ENCODE measurements around the gene SMARCA2. TPM values are rescaled to one million over a fixed set of nuclear protein-coding genes. Genes with fewer than 3 reads are reported as not detected.

The SMARCA2 gene
- total RNA-seq, 1 donor from 2014 or later, result 191 TPM

- intact Hi-C loops (cut with micrococcal nuclease), result no loop called here
These were observed 146.5 kb downstream of the SMARCA2 start for GRCh38 chr9:2161661-2162060.

- intact Hi-C loops (cut with micrococcal nuclease), result no loop called here
These were observed 148.2 kb downstream of the SMARCA2 start for GRCh38 chr9:2163231-2163885.

- intact Hi-C loops (cut with micrococcal nuclease), result no loop called here
These were observed 149.1 kb downstream of the SMARCA2 start for GRCh38 chr9:2164268-2164667.

- intact Hi-C loops (cut with micrococcal nuclease), result loop anchor here (5.0 kb wide), 1 partner anchor 359 kb away; no protein-coding TSS in a partner anchor
These were observed 151.1 kb downstream of the SMARCA2 start for GRCh38 chr9:2166203-2166602.

GRCh38 chr9:2169035-2169434 is 153.9 kb downstream of the SMARCA2 start:
- intact Hi-C loops (cut with micrococcal nuclease), result loop anchor here (5.0 kb wide), 1 partner anchor 362 kb away; no protein-coding TSS in a partner anchor

GRCh38 chr9:2170722-2171121 is 155.6 kb downstream of the SMARCA2 start:
- intact Hi-C loops (cut with micrococcal nuclease), result no loop called here

GRCh38 chr9:2173170-2173569 is 158.0 kb downstream of the SMARCA2 start:
- intact Hi-C loops (cut with micrococcal nuclease), result no loop called here

- intact Hi-C loops (cut with micrococcal nuclease), result no loop called here
These were observed 158.7 kb downstream of the SMARCA2 start for GRCh38 chr9:2173861-2174260.

GRCh38 chr9:2174306-2174705 is 159.2 kb downstream of the SMARCA2 start:
- intact Hi-C loops (cut with micrococcal nuclease), result no loop called here

- intact Hi-C loops (cut with micrococcal nuclease), result no loop called here
These were observed 159.8 kb downstream of the SMARCA2 start for GRCh38 chr9:2174911-2175310.

- intact Hi-C loops (cut with micrococcal nuclease), result no loop called here
These were observed 162.0 kb downstream of the SMARCA2 start for GRCh38 chr9:2177121-2177520.

GRCh38 chr9:2178034-2178734 is 163.0 kb downstream of the SMARCA2 start:
- intact Hi-C loops (cut with micrococcal nuclease), result loop anchor here (2.0 kb wide), 1 partner anchor 45 kb away; no protein-coding TSS in a partner anchor

- intact Hi-C loops (cut with micrococcal nuclease), result loop anchor here (2.0 kb wide), 1 partner anchor 47 kb away; no protein-coding TSS in a partner anchor
These were observed 164.4 kb downstream of the SMARCA2 start for GRCh38 chr9:2179567-2179966.

GRCh38 chr9:2180154-2180553 is 165.0 kb downstream of the SMARCA2 start:
- intact Hi-C loops (cut with micrococcal nuclease), result no loop called here

- intact Hi-C loops (cut with micrococcal nuclease), result no loop called here
These were observed 165.6 kb downstream of the SMARCA2 start for GRCh38 chr9:2180704-2181103.

- intact Hi-C loops (cut with micrococcal nuclease), result no loop called here
These were observed 166.6 kb downstream of the SMARCA2 start for GRCh38 chr9:2181792-2182191.

- intact Hi-C loops (cut with micrococcal nuclease), result no loop called here
These were observed 175.9 kb downstream of the SMARCA2 start for GRCh38 chr9:2190939-2191608.

GRCh38 chr9:2191609-2191972 is 176.4 kb downstream of the SMARCA2 start:
- intact Hi-C loops (cut with micrococcal nuclease), result no loop called here

GRCh38 chr9:2192356-2192979 is 177.3 kb downstream of the SMARCA2 start:
- intact Hi-C loops (cut with micrococcal nuclease), result no loop called here

GRCh38 chr9:2193552-2193951 is 178.4 kb downstream of the SMARCA2 start:
- intact Hi-C loops (cut with micrococcal nuclease), result no loop called here

GRCh38 chr9:2195211-2195610 is 180.1 kb downstream of the SMARCA2 start:
- intact Hi-C loops (cut with micrococcal nuclease), result no loop called here

GRCh38 chr9:2196757-2197156 is 181.6 kb downstream of the SMARCA2 start:
- intact Hi-C loops (cut with micrococcal nuclease), result no loop called here

All from T-helper 2 cell treated with Interferon-gamma antibody and Interleukin-4, amounts not matched to agents 100 ng/mL and 5 ng/mL, for 36 hours (primary cell).